WTC11 (cell line): Measurements from ENCODE around the gene DPYSL3. TPM values are rescaled to one million over a fixed set of nuclear protein-coding genes. Genes with fewer than 3 reads are reported as not detected.

ENCODE experiments used
- ATAC-seq: fragments of 200-7000 bp; cut with Tn5 transposase; 2 replicates; pipeline ENCODE4 v1.10.0; 2021; ENCODE audit warnings: mild to moderate bottlenecking, moderate library complexity
- CTCF ChIA-PET: fragments of 300-600 bp; sonication (Branson Sonifier 250); formaldehyde crosslinking; loops from one replicate; lab custom pipeline; 2021; ENCODE audit warnings: antibody characterized with exemption; lab: Charles Lee
- POLR2A ChIA-PET: fragments of 350-600 bp; sonication (Branson Sonifier 250); formaldehyde crosslinking; loops from one replicate; lab custom pipeline; 2021; ENCODE audit warnings: antibody characterized with exemption; lab: Charles Lee
- DNase-seq: peaks from one replicate; pipeline ENCODE4 v3.0.0; 2021; ENCODE audit warnings: low spot score
- H3K27ac Mint-ChIP-seq: 2 replicates; pipeline ENCODE4 v1.8.0; 2021; ENCODE audit warnings: mixed read lengths
- H3K27me3 Mint-ChIP-seq: 2 replicates; pipeline ENCODE4 v1.8.0; 2021; ENCODE audit warnings: low read depth, mild to moderate bottlenecking, moderate library complexity, mixed read lengths
- H3K36me3 Mint-ChIP-seq: 2 replicates; pipeline ENCODE4 v1.8.0; 2021; ENCODE audit warnings: mixed read lengths
- H3K4me1 Mint-ChIP-seq: 2 replicates; pipeline ENCODE4 v1.8.0; 2022; ENCODE audit warnings: mixed read lengths
- H3K4me3 Mint-ChIP-seq: 2 replicates; pipeline ENCODE4 v1.8.0; 2021; ENCODE audit warnings: mild to moderate bottlenecking, moderate library complexity, mixed read lengths
- H3K9me3 Mint-ChIP-seq: 2 replicates; pipeline ENCODE4 v1.8.0; 2021; ENCODE audit warnings: mixed read lengths
- ATF1 ChIP-seq: sonication (generic); formaldehyde crosslinking; IDR thresholded peaks from 2 replicates; pipeline ENCODE4 v1.8.1; 2023; ENCODE audit warnings: mild to moderate bottlenecking, moderate library complexity, missing genetic modification reagents
- CTCF ChIP-seq: fragments of 200-600 bp; IDR thresholded peaks from 2 replicates; pipeline ENCODE4 v1.8.0; 2022; ENCODE audit warnings: antibody characterized with exemption
- SP1 ChIP-seq: sonication (generic); formaldehyde crosslinking; conservative IDR thresholded peaks from 2 replicates; pipeline ENCODE4 v1.8.1; 2022; ENCODE audit warnings: missing genetic modification reagents
- total RNA-seq: library from RNA; stranded (reverse); gene quantifications from 3 replicates; pipeline ENCODE4 v1.2.3, GENCODE V29; 2021
- TF ChIP-seq, protein P1 (sequence below): sonication (generic); formaldehyde crosslinking; IDR thresholded peaks from 2 replicates; pipeline ENCODE4 v1.8.0; 2022; ENCODE audit warnings: missing genetic modification reagents
- TF ChIP-seq, protein P2 (sequence below): sonication (generic); formaldehyde crosslinking; IDR thresholded peaks from 2 replicates; pipeline ENCODE4 v1.8.0; 2023; ENCODE audit warnings: missing genetic modification reagents, mild to moderate bottlenecking, borderline replicate concordance

The DPYSL3 gene
- total RNA-seq, 1 experiment from 2014 or later, result 358 TPM

DNA sequence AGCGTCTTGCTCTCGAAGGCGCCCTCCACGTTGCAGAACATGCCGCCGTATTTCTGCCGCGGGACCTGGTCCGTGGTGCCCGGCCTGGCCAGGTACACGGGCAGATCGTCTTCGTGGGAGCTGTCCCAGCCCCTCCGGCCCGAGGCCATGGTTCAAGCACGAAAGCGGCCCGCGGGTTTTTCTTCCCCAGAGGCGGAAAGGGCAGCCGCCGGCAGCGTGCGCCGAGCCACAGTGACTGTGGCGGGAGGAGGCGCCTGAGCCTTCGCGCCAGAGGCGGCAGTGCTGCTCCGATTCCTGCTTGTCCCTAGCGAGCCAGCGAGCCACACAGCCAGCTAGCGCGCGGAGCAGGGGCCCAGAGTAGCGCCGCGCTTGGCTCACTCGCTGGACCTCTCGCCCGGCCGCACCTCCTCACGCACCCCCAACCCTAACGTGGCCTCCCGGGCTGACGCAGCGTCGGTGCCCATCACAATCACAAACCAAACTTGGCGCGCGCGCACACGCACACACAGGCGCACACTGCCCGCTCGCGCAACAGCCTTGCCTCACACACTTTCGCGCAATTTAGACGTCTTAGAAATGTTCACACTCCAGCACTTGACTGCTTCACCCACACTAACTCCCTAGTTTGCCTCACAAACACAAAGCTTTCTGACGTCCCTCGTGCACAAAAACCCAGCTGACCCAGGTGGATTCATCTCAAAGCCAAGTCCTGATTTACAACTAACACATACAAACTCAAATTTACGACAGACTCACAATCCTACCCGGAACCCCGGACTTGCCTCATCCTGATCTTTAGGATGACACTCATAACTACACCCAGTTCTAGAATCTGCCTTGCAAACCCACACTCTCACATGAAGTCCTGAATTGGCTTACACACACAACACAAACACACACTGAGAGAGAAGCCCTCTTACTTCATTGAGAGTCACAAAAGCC, at the start of gene DPYSL3 (continued):
- TF ChIP-seq, protein P1, sequence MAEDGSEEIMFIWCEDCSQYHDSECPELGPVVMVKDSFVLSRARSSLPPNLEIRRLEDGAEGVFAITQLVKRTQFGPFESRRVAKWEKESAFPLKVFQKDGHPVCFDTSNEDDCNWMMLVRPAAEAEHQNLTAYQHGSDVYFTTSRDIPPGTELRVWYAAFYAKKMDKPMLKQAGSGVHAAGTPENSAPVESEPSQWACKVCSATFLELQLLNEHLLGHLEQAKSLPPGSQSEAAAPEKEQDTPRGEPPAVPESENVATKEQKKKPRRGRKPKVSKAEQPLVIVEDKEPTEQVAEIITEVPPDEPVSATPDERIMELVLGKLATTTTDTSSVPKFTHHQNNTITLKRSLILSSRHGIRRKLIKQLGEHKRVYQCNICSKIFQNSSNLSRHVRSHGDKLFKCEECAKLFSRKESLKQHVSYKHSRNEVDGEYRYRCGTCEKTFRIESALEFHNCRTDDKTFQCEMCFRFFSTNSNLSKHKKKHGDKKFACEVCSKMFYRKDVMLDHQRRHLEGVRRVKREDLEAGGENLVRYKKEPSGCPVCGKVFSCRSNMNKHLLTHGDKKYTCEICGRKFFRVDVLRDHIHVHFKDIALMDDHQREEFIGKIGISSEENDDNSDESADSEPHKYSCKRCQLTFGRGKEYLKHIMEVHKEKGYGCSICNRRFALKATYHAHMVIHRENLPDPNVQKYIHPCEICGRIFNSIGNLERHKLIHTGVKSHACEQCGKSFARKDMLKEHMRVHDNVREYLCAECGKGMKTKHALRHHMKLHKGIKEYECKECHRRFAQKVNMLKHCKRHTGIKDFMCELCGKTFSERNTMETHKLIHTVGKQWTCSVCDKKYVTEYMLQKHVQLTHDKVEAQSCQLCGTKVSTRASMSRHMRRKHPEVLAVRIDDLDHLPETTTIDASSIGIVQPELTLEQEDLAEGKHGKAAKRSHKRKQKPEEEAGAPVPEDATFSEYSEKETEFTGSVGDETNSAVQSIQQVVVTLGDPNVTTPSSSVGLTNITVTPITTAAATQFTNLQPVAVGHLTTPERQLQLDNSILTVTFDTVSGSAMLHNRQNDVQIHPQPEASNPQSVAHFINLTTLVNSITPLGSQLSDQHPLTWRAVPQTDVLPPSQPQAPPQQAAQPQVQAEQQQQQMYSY (CRISPR knock-in tag), result no peak

DNA sequence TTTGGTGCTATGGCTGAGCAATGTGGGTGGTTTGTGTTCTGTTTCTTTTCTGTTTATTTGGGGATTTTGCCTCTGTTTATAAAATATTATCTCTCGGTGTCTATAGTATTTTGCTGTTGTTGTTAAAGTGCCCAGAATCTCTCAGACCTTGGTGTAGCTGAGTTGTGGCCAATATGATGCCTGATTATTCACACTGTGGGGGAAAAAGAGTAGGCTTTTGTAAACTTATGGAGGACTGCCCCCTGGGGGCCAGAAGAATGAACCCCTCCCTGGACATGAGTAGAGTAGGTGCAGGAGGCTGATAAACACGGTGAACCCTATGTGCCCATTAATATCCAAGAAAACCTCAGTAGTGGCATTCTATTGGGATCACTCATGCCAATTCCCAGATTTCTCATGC, 49.0 kb upstream of the DPYSL3 start:
- Mint-ChIP-seq H3K36me3 (peaks cover 16% of the 10 kb centered on the region), H3K27me3 (no peaks in the 10 kb centered on the region), H3K4me3 (no peak overlapping the region), H3K27ac (0 out of 2 replicates have a peak overlapping the region, but pooled peaks have one; percentile 30), H3K9me3 (no peaks in the 10 kb centered on the region), H3K4me1 (peaks cover 68% of the 10 kb centered on the region)
- peak; percentile 57 for ATAC-seq
- ChIA-PET POLR2A (interaction anchor here (1.1 kb wide), 2 partner anchors 79 to 106 kb away, joined by 3 read pairs; no protein-coding TSS in a partner anchor), CTCF (interaction anchor here (0.6 to 9.5 kb wide), 25 partner anchors 9 to 206 kb away, joined by 3 to 121 read pairs (median 5); partner anchors contain the start of gene DPYSL3)
- peak; percentile 61 for DNase-seq
- TF ChIP-seq ATF1 (CRISPR knock-in tag) (no peak), CTCF (peak; percentile 63)

GRCh38 chr5:147557876-147558745, 48.2 kb upstream of the DPYSL3 start:
- no peak for DNase-seq
- POLR2A ChIA-PET, result interaction anchor here (1.1 kb wide), 1 partner anchor 105 kb away, joined by 3 read pairs; no protein-coding TSS in a partner anchor
- Mint-ChIP-seq H3K4me3 (no peak overlapping the region), H3K36me3 (peaks cover 9% of the 10 kb centered on the region), H3K27ac (peak overlapping the region; percentile 42), H3K4me1 (peaks cover 64% of the 10 kb centered on the region), H3K27me3 (no peaks in the 10 kb centered on the region), H3K9me3 (no peaks in the 10 kb centered on the region)
- no peak for ATAC-seq
- CTCF ChIA-PET, result interaction anchor here (0.6 to 9.5 kb wide), 22 partner anchors 10 to 205 kb away, joined by 3 to 121 read pairs (median 6); partner anchors contain the start of gene DPYSL3
- TF ChIP-seq SP1 (CRISPR knock-in tag), result no peak
- TF ChIP-seq, protein P2, sequence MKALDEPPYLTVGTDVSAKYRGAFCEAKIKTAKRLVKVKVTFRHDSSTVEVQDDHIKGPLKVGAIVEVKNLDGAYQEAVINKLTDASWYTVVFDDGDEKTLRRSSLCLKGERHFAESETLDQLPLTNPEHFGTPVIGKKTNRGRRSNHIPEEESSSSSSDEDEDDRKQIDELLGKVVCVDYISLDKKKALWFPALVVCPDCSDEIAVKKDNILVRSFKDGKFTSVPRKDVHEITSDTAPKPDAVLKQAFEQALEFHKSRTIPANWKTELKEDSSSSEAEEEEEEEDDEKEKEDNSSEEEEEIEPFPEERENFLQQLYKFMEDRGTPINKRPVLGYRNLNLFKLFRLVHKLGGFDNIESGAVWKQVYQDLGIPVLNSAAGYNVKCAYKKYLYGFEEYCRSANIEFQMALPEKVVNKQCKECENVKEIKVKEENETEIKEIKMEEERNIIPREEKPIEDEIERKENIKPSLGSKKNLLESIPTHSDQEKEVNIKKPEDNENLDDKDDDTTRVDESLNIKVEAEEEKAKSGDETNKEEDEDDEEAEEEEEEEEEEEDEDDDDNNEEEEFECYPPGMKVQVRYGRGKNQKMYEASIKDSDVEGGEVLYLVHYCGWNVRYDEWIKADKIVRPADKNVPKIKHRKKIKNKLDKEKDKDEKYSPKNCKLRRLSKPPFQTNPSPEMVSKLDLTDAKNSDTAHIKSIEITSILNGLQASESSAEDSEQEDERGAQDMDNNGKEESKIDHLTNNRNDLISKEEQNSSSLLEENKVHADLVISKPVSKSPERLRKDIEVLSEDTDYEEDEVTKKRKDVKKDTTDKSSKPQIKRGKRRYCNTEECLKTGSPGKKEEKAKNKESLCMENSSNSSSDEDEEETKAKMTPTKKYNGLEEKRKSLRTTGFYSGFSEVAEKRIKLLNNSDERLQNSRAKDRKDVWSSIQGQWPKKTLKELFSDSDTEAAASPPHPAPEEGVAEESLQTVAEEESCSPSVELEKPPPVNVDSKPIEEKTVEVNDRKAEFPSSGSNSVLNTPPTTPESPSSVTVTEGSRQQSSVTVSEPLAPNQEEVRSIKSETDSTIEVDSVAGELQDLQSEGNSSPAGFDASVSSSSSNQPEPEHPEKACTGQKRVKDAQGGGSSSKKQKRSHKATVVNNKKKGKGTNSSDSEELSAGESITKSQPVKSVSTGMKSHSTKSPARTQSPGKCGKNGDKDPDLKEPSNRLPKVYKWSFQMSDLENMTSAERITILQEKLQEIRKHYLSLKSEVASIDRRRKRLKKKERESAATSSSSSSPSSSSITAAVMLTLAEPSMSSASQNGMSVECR, result no peak
